HG03064 (cell line): ENCODE measurements around the gene LCE1E.

ENCODE experiments used
- ATAC-seq: cut with Tn5 transposase; IDR thresholded peaks from one replicate; pipeline ENCODE4 v1.9.1; 2021; ENCODE audit warnings: low read depth; ENCODE audit not compliant: unreplicated experiment

Gene LCE1E

DNA sequence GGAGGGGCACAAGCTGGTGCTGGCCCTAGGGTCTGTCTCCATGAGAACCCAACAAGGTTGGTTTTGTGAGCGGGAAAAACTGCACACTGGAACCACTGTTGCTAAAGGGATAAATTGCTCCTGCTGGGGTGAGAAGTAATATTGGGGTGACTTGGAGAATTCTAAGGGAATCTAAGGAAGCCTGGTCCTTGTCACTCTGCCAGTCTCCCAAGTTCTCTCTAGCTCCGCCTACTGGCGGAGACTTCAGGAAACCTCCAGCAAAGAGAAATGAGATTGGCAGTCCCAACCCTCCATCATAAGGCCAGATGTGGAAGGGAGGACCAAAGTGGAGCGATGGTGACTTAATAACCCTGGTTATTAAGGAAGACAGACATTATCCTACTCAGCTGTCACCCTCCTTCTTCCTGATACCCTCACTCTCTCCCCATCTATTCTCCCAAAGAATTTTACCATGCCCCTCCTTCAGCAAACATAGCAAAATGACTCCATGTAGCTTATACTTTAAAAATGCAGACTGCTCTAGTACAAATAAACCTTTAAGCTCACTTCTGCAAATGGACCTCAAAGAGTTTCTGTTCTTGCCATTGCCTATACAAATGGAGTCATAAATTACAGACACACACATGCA is 8.4 kb upstream of the LCE1E start:
- ATAC-seq, result no peak

DNA sequence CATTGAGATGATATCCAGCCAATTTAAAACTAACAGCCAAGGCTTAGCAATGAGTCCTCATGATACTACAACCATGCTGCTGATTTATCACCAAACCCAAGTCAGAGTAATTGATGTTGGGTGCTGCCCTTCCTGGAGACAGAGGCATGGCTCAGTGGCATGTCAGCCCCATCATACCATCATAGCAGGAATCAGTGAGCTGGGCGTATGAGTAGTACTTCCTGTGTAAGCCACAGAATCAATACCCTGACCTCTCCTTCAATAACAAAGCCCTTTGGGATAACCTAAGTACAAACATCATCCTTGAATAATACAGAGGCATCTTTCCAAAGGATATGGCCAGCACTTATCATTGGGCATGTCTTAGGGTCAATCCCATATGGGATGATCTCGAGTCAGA is 3.0 kb upstream of the LCE1E start:
- no peak for ATAC-seq

GRCh38 chr1:152795686-152796085 is 9.6 kb downstream of the LCE1E start:
- ATAC-seq, result no peak

DNA sequence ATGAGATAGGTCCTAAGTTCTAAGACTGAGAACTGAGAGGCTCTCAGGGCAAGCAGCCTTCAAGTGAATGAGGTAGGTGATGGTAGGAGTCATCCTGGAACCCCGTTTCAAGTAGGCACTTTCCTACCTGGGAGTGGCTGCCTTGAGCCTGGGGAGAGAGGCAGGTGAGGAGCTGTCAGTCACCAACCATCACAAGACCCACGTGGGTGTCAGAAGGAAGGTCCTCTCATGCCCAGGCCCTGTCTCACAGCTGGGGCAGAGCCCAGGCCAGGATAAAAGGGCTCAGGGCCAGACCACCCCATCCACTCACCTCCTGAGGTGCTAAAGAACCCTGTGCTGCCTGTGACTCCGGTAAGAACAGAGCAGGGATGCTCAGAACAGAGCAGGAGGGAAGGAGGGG is 10.4 kb downstream of the LCE1E start, which contains the start of gene LCE1D:
Gene LCE1D (plus strand): TSS at position 301 of the 400 bp plus-strand sequence. CDS start 1,074 bp downstream, outside the sequence.
- ATAC-seq, result no peak

DNA sequence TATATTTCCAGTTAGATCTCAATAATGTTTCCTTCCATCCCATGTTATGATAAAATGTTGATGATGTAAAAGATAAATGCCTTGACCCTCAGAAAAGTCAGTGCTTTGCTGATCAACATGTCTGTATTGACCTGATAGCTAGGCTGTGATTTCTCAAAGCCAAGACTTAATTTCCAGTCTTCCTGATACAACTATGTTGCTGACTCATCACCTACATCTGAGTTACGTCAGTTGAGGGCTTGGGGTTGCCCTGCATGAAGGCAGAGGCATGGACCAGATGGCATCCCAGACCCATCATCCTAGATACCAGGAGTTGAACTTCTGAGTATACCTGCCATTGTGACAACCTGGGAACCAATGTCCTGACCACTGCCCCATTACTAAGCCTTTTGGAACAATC is 15.3 kb downstream of the LCE1E start:
- no peak for ATAC-seq

GRCh38 chr1:152806576-152806975 is 20.5 kb downstream of the LCE1E start, which contains the start of gene LCE1C:
Gene LCE1C, minus strand, starts transcription at chr1:152806651. Its CDS starts 1,173 bp downstream, at chr1:152805478.
- no peak for ATAC-seq

DNA sequence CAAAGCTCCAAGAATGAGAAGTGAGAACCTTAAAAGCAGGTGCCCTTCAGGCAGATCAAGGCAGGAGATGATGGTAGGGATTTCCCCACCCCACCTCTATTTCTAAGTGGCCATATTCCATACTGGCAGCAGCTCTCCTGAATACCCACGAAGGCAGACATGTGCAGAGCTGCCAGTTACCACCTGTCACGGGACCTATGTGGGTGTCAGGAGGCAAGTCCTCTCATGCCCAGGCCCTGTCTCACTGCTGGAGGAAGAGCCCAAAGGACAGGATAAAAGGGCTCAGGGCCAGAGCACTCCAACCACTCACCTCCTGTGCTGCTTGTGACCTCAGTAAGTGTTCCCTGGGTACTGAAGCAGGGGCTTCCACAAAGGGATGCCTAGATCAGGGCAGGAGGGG is 25.0 kb downstream of the LCE1E start:
- no peak for ATAC-seq

DNA sequence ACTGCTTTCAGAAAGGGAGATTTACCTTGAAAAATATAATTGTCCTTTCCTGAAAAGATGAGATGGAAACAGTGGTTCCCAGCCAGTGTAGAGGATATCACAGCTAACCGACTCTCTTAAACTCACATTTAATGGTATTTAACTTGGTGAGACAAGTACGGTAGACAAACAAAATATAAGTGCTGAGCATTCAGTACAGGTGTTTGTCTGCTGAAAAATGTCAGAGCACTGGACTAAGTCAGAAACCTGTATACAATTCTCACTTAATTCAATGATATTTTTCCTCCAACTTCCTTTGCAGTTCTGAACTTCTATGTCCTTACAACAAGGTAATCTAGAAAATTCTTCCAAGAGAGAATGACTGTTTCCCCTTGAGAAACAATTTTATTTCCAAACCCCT is 25.6 kb downstream of the LCE1E start, which contains the start of gene LCE1B:
Gene LCE1B (plus strand): TSS at position 301 of the 400 bp plus-strand sequence. CDS start 476 bp downstream, outside the sequence.
- no peak for ATAC-seq

GRCh38 chr1:152817309-152817708 is 31.3 kb downstream of the LCE1E start:
- ATAC-seq, result no peak

- ATAC-seq, result no peak
Measured at GRCh38 chr1:152823294-152823693, 37.2 kb downstream of the LCE1E start.

GRCh38 chr1:152824964-152825363 is 38.9 kb downstream of the LCE1E start:
- no peak for ATAC-seq

DNA sequence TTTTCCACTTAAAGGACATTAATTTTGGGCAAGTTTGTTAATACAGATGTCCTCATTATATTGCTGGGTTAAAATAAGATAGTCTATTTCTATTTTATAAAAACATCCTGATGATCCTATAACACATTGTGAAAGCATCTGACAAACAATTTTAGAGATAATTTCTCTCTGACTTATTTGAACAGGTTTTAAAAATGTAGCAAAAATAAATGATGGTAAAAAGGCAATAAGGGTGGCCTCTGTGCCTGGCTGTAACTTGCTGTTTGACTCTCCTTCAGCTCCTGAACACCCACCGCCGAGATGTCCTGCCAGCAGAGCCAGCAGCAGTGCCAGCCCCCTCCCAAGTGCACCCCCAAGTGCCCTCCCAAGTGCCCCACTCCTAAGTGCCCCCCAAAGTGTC is 41.1 kb downstream of the LCE1E start, which contains the start of gene LCE1A:
Gene LCE1A (plus strand): TSS at position 301 of the 400 bp plus-strand sequence. CDS start 0 bp downstream, at position 301.
- ATAC-seq, result no peak

DNA sequence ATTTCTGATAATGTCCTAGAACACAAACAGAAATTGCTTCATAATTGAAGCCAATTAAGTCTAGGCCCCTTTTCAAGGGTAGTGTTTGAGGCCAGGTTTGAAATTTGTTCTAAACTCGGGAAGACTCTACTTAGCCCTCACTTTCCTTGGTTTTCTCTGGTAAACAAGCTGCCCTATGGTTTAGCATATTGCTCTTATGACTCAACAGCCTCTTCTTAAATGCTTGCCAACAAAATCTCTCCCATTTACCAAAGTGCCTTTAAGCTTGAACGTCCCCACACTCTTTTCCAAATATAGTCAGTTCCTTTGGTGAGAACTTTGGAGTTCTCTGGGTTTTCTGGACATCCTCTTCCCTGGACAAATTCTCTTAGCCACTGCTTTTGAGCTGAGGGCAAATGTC is 50.8 kb downstream of the LCE1E start:
- ATAC-seq, result no peak
